PFSK-1 (cell line): Measurements from ENCODE around the gene RHBDD1.

ENCODE experiments used
- FOXP2 ChIP-seq: optimal IDR thresholded peaks from 2 replicates; pipeline ENCODE3; 2011; ENCODE audit warnings: borderline replicate concordance, control low read depth, inconsistent platforms; ENCODE audit not compliant: insufficient read depth; ENCODE audit errors: extremely low read length, extremely low read depth
- POLR2AphosphoS5 ChIP-seq: IDR thresholded peaks from 2 replicates; pipeline ENCODE4 v1.6.1; 2012; ENCODE audit warnings: low read depth, mild to moderate bottlenecking, control low read depth, low read length, moderate library complexity
- SIN3A ChIP-seq: IDR thresholded peaks from 2 replicates; pipeline ENCODE4 v1.6.1; 2012; ENCODE audit warnings: mild to moderate bottlenecking, low read length, moderate library complexity, borderline replicate concordance; ENCODE audit not compliant: insufficient read depth
- TAF1 ChIP-seq: IDR thresholded peaks from 2 replicates; pipeline ENCODE4 v1.6.1; 2012; ENCODE audit warnings: low read length, control low read depth, borderline replicate concordance; ENCODE audit not compliant: insufficient read depth
- TF ChIP-seq, protein P1 (sequence below), 2 experiments: IDR thresholded peaks; 2 replicates each; pipeline versions ENCODE4 v1.6.1 to v1.8.0; 2011 to 2012; ENCODE audit warnings: low read depth in 2 of 2, low read length in 2 of 2, control low read depth in 1 of 2, inconsistent platforms in 1 of 2, mild to moderate bottlenecking in 1 of 2, moderate library complexity in 1 of 2; ENCODE audit not compliant: insufficient read depth in 1 of 2

DNA sequence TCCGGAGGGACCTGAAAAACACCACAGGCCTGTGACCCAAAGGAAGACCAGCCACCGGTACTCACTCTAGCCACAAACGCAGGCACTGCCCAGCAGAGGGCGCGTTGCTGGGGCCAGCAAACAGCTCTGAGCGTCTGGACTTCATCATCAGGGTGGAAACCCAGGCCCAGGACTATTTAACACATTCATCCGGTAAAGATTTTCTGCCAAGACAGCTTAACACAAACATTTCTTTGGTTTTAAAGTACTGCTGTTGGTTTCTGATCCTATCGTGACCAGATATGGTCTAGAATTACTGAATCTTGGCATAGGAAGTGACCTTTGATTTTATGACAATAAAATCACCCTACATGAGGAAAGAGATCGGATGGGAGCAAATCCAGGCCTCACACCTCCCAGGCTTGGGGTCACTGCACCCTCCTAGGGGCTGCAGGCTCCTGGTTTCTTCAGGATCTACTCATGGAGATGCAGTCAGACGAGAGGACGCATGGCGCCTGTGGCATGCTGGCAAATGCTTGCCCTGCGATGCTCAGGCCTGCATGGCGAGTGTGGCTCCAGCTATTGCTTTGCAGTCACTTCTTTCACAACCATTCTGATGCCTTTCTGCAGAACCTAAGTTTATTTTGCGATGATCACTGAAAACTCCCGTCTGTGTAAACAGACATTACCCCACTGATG lies 197.8 kb downstream of the RHBDD1 start:
- TF ChIP-seq POLR2AphosphoS5 (no peak), TAF1 (no peak), SIN3A (no peak), FOXP2 (no peak)
- TF ChIP-seq, protein P1, sequence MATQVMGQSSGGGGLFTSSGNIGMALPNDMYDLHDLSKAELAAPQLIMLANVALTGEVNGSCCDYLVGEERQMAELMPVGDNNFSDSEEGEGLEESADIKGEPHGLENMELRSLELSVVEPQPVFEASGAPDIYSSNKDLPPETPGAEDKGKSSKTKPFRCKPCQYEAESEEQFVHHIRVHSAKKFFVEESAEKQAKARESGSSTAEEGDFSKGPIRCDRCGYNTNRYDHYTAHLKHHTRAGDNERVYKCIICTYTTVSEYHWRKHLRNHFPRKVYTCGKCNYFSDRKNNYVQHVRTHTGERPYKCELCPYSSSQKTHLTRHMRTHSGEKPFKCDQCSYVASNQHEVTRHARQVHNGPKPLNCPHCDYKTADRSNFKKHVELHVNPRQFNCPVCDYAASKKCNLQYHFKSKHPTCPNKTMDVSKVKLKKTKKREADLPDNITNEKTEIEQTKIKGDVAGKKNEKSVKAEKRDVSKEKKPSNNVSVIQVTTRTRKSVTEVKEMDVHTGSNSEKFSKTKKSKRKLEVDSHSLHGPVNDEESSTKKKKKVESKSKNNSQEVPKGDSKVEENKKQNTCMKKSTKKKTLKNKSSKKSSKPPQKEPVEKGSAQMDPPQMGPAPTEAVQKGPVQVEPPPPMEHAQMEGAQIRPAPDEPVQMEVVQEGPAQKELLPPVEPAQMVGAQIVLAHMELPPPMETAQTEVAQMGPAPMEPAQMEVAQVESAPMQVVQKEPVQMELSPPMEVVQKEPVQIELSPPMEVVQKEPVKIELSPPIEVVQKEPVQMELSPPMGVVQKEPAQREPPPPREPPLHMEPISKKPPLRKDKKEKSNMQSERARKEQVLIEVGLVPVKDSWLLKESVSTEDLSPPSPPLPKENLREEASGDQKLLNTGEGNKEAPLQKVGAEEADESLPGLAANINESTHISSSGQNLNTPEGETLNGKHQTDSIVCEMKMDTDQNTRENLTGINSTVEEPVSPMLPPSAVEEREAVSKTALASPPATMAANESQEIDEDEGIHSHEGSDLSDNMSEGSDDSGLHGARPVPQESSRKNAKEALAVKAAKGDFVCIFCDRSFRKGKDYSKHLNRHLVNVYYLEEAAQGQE (IDR thresholded peaks at IDR 0.05; ENCODE audit: insufficient read depth in 1 of 2, low read depth in 2 of 2, low read length in 2 of 2): no peak
